ENCODE measurements around the gene PTPN2. TPM values are rescaled to one million over a fixed set of nuclear protein-coding genes. Genes with fewer than 3 reads are reported as not detected.

The PTPN2 gene
- total RNA-seq, 1 experiment from 2014 or later = 58.1 TPM

- H3K36me3 Mint-ChIP-seq (ENCODE audit: insufficient read depth, unreplicated experiment) = peaks cover 8% of the 10 kb centered on the region
Measured at GRCh38 chr18:12862874-12863482, 21.1 kb downstream of the PTPN2 start.

GRCh38 chr18:12862467-12862866, 21.6 kb downstream of the PTPN2 start:
- Mint-ChIP-seq H3K27ac (ENCODE audit: unreplicated experiment) (peak overlapping the region; percentile 77), H3K4me3 (ENCODE audit: low read depth, unreplicated experiment) (peak overlapping the region; percentile 61), H3K4me1 (ENCODE audit: low read depth, unreplicated experiment) (peaks cover 36% of the 10 kb centered on the region), H3K27me3 (ENCODE audit: unreplicated experiment) (no peaks in the 10 kb centered on the region), H3K9me3 (ENCODE audit: low read depth, unreplicated experiment) (no peaks in the 10 kb centered on the region), H3K36me3 (ENCODE audit: insufficient read depth, unreplicated experiment) (peaks cover 6% of the 10 kb centered on the region)
- no peak for TF ChIP-seq CTCF (IDR thresholded peaks at IDR 0.05; ENCODE audit: unreplicated experiment)
- CTCF ChIA-PET = interaction anchor here (0.5 to 1.1 kb wide), 3 partner anchors 24 to 196 kb away, joined by 3 to 5 read pairs (median 5); no protein-coding TSS in a partner anchor
- BruUV-seq (replicated peaks) = no TSS peak
- intact Hi-C loops (cut with micrococcal nuclease; ENCODE audit: unreplicated experiment) = loop anchor here (2.0 kb wide), 1 partner anchor 24 kb away; no protein-coding TSS in a partner anchor
- peak; percentile 74 for DNase-seq

More at GRCh38 chr18:12862874-12863482, 21.1 kb downstream of the PTPN2 start:
- Mint-ChIP-seq H3K4me1 (ENCODE audit: low read depth, unreplicated experiment) (peaks cover 41% of the 10 kb centered on the region), H3K4me3 (ENCODE audit: low read depth, unreplicated experiment) (peak overlapping the region; percentile 61), H3K27ac (ENCODE audit: unreplicated experiment) (peak overlapping the region; percentile 77), H3K27me3 (ENCODE audit: unreplicated experiment) (no peaks in the 10 kb centered on the region), H3K9me3 (ENCODE audit: low read depth, unreplicated experiment) (no peaks in the 10 kb centered on the region)
- CTCF ChIA-PET = interaction anchor here (0.6 to 1.1 kb wide), 4 partner anchors 20 to 193 kb away, joined by 3 to 5 read pairs (median 4); no protein-coding TSS in a partner anchor
- no peak for DNase-seq
- TF ChIP-seq CTCF (IDR thresholded peaks at IDR 0.05; ENCODE audit: unreplicated experiment) = no peak
- intact Hi-C loops (cut with micrococcal nuclease; ENCODE audit: unreplicated experiment) = loop anchor here (2.0 kb wide), 1 partner anchor 24 kb away; no protein-coding TSS in a partner anchor
- no TSS peak for BruUV-seq (replicated peaks)

GRCh38 chr18:12861637-12862036, 22.4 kb downstream of the PTPN2 start:
- intact Hi-C loops (cut with micrococcal nuclease; ENCODE audit: unreplicated experiment) = loop anchor here (2.0 kb wide), 1 partner anchor 23 kb away; no protein-coding TSS in a partner anchor
- CTCF ChIA-PET = interaction anchor here (0.5 to 1.0 kb wide), 3 partner anchors 29 to 850 kb away, joined by 4 to 5 read pairs (median 5); no protein-coding TSS in a partner anchor
- Mint-ChIP-seq H3K27me3 (ENCODE audit: unreplicated experiment) (no peaks in the 10 kb centered on the region), H3K36me3 (ENCODE audit: insufficient read depth, unreplicated experiment) (peaks cover 5% of the 10 kb centered on the region), H3K4me3 (ENCODE audit: low read depth, unreplicated experiment) (peak overlapping the region; percentile 61), H3K4me1 (ENCODE audit: low read depth, unreplicated experiment) (peaks cover 34% of the 10 kb centered on the region), H3K27ac (ENCODE audit: unreplicated experiment) (peak overlapping the region; percentile 77), H3K9me3 (ENCODE audit: low read depth, unreplicated experiment) (no peaks in the 10 kb centered on the region)
- no TSS peak for BruUV-seq (replicated peaks)
- DNase-seq = no peak
- TF ChIP-seq CTCF (IDR thresholded peaks at IDR 0.05; ENCODE audit: unreplicated experiment) = no peak

GRCh38 chr18:12860530-12860929, 23.5 kb downstream of the PTPN2 start:
- no TSS peak for BruUV-seq (replicated peaks)
- TF ChIP-seq CTCF (IDR thresholded peaks at IDR 0.05; ENCODE audit: unreplicated experiment) = no peak
- CTCF ChIA-PET = no interaction called here
- H3K4me3 Mint-ChIP-seq (ENCODE audit: low read depth, unreplicated experiment) = no peak overlapping the region
- peaks cover 34% of the 10 kb centered on the region for H3K4me1 Mint-ChIP-seq (ENCODE audit: low read depth, unreplicated experiment)
- peaks cover 5% of the 10 kb centered on the region for H3K36me3 Mint-ChIP-seq (ENCODE audit: insufficient read depth, unreplicated experiment)
- DNase-seq = no peak
- no peak overlapping the region for H3K27ac Mint-ChIP-seq (ENCODE audit: unreplicated experiment)
- intact Hi-C loops (cut with micrococcal nuclease; ENCODE audit: unreplicated experiment) = no loop called here
- H3K9me3 Mint-ChIP-seq (ENCODE audit: low read depth, unreplicated experiment) = no peaks in the 10 kb centered on the region
- no peaks in the 10 kb centered on the region for H3K27me3 Mint-ChIP-seq (ENCODE audit: unreplicated experiment)
